Endodermal cell (in vitro differentiated cells): Measurements from ENCODE around the gene DOHH. TPM values are rescaled to one million over a fixed set of nuclear protein-coding genes. Genes with fewer than 3 reads are reported as not detected.

Experiments
- DNase-seq: peaks from one replicate; pipeline ENCODE4 v3.0.0-alpha.2; 2017
- H3K27ac ChIP-seq: 2 replicates; pipeline ENCODE4 v1.5.1; 2013; ENCODE audit warnings: mild to moderate bottlenecking, low read depth, low read length, moderate library complexity
- H3K27me3 ChIP-seq: 2 replicates; pipeline ENCODE4 v1.6.1; 2013; ENCODE audit warnings: mild to moderate bottlenecking, low read length, moderate library complexity; ENCODE audit not compliant: insufficient read depth, control insufficient read depth, poor library complexity, severe bottlenecking
- H3K36me3 ChIP-seq: 2 replicates; pipeline ENCODE4 v1.7.0; 2013; ENCODE audit warnings: mild to moderate bottlenecking, low read length, moderate library complexity; ENCODE audit not compliant: control insufficient read depth, insufficient read depth
- H3K4me1 ChIP-seq: one replicate; pipeline ENCODE4 v1.7.0; 2013; ENCODE audit warnings: low read length; ENCODE audit not compliant: control insufficient read depth, insufficient read depth
- H3K4me3 ChIP-seq: 2 replicates; pipeline ENCODE4 v1.5.1; 2013; ENCODE audit warnings: mild to moderate bottlenecking, low read length, moderate library complexity
- H3K9ac ChIP-seq: 2 replicates; pipeline ENCODE4 v1.6.1; 2013; ENCODE audit warnings: mild to moderate bottlenecking, low read length, moderate library complexity; ENCODE audit not compliant: poor library complexity, severe bottlenecking; ENCODE audit errors: extremely low read depth
- H3K9me3 ChIP-seq: 2 replicates; pipeline ENCODE4 v1.6.1; 2013; ENCODE audit warnings: mild to moderate bottlenecking, low read length, moderate library complexity; ENCODE audit not compliant: control insufficient read depth
- H3K27ac Mint-ChIP-seq: 2 replicates; pipeline ENCODE4 v1.8.0; 2020; ENCODE audit warnings: mixed read lengths
- H3K27me3 Mint-ChIP-seq: 2 replicates; pipeline ENCODE4 v1.8.0; 2021; ENCODE audit warnings: mild to moderate bottlenecking, mixed read lengths; ENCODE audit not compliant: insufficient read depth
- H3K36me3 Mint-ChIP-seq: 2 replicates; pipeline ENCODE4 v1.8.0; 2020; ENCODE audit warnings: low read depth, mixed read lengths
- H3K4me1 Mint-ChIP-seq: 2 replicates; pipeline ENCODE4 v1.8.0; 2020; ENCODE audit warnings: mixed read lengths
- H3K4me3 Mint-ChIP-seq: 2 replicates; pipeline ENCODE4 v1.8.0; 2020; ENCODE audit warnings: mild to moderate bottlenecking, moderate library complexity, mixed read lengths
- H3K9me3 Mint-ChIP-seq: 2 replicates; pipeline ENCODE4 v1.8.0; 2020; ENCODE audit warnings: mild to moderate bottlenecking, mixed read lengths
- WGBS, 2 experiments: methylation state at CpG; one replicate each; pipeline versions ENCODE4 v1.1.5 to v1.1.7; 2013; ENCODE audit warnings: missing lambda C conversion rate in 2 of 2, mixed read lengths in 1 of 2; ENCODE audit not compliant: insufficient coverage in 1 of 2, insufficient read length in 1 of 2; 5-methylcytosine and 5-hydroxymethylcytosine counted together
- total RNA-seq, 2 donors: library from RNA; stranded (reverse); fragmentation: NEBNext Ultra II Directional in 1 of 2; extraction: Animal tissue kit (Norgen Biotek cat#: 25700) in 1 of 2; gene quantifications; 2 replicates in 1 of 2; 3 replicates in 1 of 2; pipeline ENCODE4 v1.2.1, GENCODE V29; 2021
- TF ChIP-seq, protein P1 (sequence below): fragments of 200-600 bp; sonication (generic); conservative IDR thresholded peaks from 2 replicates; pipeline ENCODE4 v1.5.0; 2021; ENCODE audit warnings: antibody characterized with exemption, mild to moderate bottlenecking

Gene DOHH
- total RNA-seq, 2 donors from 2014 or later, result 13.4 to 14.3 TPM

- Histone ChIP-seq H3K36me3 (peaks cover 18% of the 10 kb centered on the region), H3K4me3 (no peak overlapping the region), H3K4me1 (no peaks in the 10 kb centered on the region), H3K9ac (no peak overlapping the region), H3K27me3 (no peaks in the 10 kb centered on the region), H3K9me3 (no peaks in the 10 kb centered on the region), H3K27ac (no peak overlapping the region)
- TF ChIP-seq, protein P1, sequence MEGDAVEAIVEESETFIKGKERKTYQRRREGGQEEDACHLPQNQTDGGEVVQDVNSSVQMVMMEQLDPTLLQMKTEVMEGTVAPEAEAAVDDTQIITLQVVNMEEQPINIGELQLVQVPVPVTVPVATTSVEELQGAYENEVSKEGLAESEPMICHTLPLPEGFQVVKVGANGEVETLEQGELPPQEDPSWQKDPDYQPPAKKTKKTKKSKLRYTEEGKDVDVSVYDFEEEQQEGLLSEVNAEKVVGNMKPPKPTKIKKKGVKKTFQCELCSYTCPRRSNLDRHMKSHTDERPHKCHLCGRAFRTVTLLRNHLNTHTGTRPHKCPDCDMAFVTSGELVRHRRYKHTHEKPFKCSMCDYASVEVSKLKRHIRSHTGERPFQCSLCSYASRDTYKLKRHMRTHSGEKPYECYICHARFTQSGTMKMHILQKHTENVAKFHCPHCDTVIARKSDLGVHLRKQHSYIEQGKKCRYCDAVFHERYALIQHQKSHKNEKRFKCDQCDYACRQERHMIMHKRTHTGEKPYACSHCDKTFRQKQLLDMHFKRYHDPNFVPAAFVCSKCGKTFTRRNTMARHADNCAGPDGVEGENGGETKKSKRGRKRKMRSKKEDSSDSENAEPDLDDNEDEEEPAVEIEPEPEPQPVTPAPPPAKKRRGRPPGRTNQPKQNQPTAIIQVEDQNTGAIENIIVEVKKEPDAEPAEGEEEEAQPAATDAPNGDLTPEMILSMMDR, result no peak
- WGBS, 2 experiments, result 93 to 96% methylated on average over 31 to 55 of the region's 55 CpGs
- Mint-ChIP-seq H3K27ac (no peak overlapping the region), H3K4me1 (no peaks in the 10 kb centered on the region), H3K36me3 (peaks cover 42% of the 10 kb centered on the region), H3K9me3 (peaks cover 3% of the 10 kb centered on the region), H3K4me3 (no peak overlapping the region), H3K27me3 (peaks cover 4% of the 10 kb centered on the region)
- no peak for DNase-seq
Observed at GRCh38 chr19:3491396-3492119, 8.9 kb downstream of the DOHH start.

DNA sequence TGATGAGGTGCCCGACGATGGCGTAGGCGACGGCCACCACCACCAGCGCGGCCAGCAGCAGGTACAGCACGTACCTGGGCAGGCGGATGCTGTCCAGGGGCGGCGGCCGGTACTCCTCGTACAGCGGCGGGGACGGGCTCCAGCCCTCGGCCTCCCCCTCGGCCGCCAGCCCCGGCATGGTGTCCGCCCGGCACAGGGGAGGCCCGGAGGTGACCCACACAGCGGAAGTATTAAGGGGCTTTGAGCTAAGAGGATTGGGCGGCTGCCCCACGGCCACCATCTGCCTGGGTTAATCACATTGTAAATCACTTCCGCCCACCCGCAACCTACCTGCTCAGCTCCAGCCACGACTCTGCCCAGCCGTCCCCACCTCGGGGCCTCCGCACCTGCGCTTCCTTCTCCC is 17.2 kb downstream of the DOHH start, which contains the start of gene SMIM44:
SMIM44 (minus strand) TSS at position 216 of the 403 bp plus-strand sequence; CDS start at position 178, 38 bp downstream.
- no peak within 1 kb of the TSS for H3K9ac ChIP-seq
- H3K9me3 ChIP-seq, result no peaks in the 10 kb centered on the region
- no peaks in the 10 kb centered on the region for H3K27me3 ChIP-seq
- Mint-ChIP-seq H3K27me3 (peaks cover 4% of the 10 kb centered on the region), H3K27ac (no peak within 1 kb of the TSS), H3K4me1 (peaks cover 11% of the 10 kb centered on the region), H3K4me3 (no peak within 1 kb of the TSS), H3K36me3 (peaks cover 7% of the 10 kb centered on the region), H3K9me3 (peaks cover 3% of the 10 kb centered on the region)
- no peaks in the 10 kb centered on the region for H3K36me3 ChIP-seq
- H3K4me1 ChIP-seq, result no peaks in the 10 kb centered on the region
- 91 to 94% methylated on average over 10 to 33 of the region's 33 CpGs for WGBS, 2 experiments
- no peak within 1 kb of the TSS for H3K4me3 ChIP-seq
- TF ChIP-seq, protein P1, result no peak
- H3K27ac ChIP-seq, result no peak within 1 kb of the TSS
- peak; percentile 36 for DNase-seq

DNA sequence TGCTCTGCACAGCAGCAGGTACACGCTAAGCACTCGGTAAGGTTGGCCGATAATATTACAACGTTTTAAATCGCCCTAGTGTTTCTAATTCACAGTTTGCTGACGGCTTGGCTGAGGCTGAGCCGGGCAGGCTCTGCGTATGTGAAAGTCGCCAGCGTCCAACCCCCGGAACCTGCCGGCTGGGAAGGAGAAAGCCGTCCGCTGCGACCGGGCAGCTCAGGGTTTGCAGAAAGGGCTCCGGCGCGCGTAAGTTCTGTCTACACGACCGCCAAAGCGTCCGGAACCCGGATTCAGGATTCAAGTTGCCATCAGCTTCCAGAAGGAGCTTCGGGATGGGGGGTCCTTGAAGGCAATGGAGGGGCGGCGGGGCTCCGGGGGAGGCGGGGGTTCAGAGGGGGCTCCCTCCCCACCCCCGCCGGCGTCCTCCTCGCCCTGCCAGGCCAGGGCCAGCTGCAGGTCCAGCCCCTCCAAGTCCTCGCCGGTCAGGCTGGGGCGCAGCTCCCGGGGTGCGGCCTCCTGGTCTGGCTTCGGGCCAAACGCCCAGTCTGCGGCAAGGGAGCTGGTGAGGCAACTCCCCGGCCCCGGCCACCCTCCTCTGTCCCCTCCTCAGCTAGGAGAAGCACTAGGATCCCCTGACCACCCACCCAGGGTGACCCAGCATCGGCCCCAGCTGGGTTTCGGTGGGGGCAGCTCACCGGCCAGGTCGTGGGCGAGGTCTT is 17.8 kb downstream of the DOHH start:
- Mint-ChIP-seq H3K36me3 (peaks cover 4% of the 10 kb centered on the region), H3K27me3 (peaks cover 7% of the 10 kb centered on the region), H3K4me3 (no peak overlapping the region), H3K9me3 (peaks cover 3% of the 10 kb centered on the region), H3K4me1 (peaks cover 11% of the 10 kb centered on the region), H3K27ac (no peak overlapping the region)
- Histone ChIP-seq H3K27me3 (no peaks in the 10 kb centered on the region), H3K27ac (no peak overlapping the region), H3K4me3 (no peak overlapping the region), H3K9me3 (no peaks in the 10 kb centered on the region), H3K4me1 (no peaks in the 10 kb centered on the region), H3K9ac (no peak overlapping the region), H3K36me3 (no peaks in the 10 kb centered on the region)
- 93 to 94% methylated on average over 24 to 49 of the region's 49 CpGs for WGBS, 2 experiments
- peak; percentile 45 for DNase-seq
- TF ChIP-seq, protein P1, result no peak
